Activated CD8-positive, alpha-beta memory T cell treated with anti-CD3 and anti-CD28 coated beads for 24 hours (primary cell): ENCODE data around the gene SHISA6.

Source experiments
- DNase-seq: peaks from one replicate; pipeline ENCODE4 v3.0.0-alpha.2; 2020

The SHISA6 gene

GRCh38 chr17:11363565-11364117 lies 122.6 kb downstream of the SHISA6 start:
- DNase-seq: no peak

DNA sequence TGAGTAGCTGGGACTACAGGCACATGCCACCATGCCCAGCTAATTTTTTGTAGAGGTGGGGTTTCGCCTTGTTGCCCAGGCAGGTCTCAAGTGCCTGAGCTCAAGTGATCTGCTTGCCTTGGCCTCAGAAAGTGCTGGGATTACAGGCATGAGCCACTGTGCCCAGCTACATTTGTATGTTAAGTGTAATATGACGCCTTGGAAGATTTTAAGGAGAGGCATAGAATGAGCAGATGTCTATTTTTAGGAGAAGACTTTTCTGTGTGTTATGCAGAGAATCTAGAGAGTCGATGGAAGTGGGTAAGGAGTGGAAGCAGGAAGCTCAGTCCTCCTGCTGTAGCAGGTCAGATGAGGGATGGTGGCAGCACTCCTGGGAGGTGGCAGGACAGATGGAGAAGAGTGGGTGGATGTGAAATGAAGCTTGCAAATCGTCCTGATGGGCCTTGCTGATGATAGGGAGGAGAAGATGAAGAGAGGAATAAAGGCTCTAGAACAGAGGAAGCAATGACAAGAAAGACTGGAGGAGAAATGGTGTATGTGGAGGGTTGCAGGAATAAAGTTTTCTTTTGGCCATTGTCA lies 125.3 kb downstream of the SHISA6 start:
- no peak for DNase-seq

DNA sequence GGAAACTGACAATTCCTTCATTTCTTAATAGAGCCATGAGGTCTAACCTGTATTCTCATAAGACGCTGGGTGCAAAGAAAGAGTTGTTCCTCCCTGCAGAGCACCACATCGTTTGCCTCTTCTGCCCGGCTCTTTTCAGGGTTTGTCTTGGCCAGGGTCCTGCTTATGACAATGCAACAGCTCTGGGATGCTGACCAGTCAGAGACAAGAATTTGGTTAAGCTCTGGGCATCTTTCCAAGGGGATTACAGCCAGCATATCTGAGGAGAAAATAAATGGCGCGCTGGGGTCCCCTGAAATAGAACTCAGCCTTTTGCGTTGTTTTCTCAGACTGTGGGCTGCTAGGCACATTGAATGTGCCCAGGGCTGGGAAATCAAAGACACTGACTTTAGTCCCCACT lies 128.6 kb downstream of the SHISA6 start:
- DNase-seq: no peak

DNA sequence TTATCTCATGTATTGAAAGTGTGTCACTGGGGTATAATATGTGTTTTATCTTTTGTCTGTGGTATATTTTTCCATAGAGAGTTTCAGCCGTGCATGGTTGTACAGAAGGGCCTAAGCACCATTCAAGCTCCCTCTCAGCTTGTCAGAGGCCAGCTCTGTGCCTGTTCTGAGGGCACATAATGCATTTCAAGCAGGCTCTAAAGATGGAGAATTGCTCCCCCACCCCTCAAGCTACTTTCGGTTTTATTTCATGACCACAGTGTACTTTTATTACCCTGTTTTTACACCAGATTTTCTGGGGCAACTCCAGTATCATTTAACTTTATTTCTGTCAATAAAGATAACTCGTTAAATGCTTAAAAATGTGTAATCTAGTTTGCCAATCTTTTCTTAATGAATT lies 131.7 kb downstream of the SHISA6 start:
- no peak for DNase-seq

GRCh38 chr17:11378506-11378905 lies 137.5 kb downstream of the SHISA6 start:
- no peak for DNase-seq

GRCh38 chr17:11380761-11381160 lies 139.7 kb downstream of the SHISA6 start:
- no peak for DNase-seq

DNA sequence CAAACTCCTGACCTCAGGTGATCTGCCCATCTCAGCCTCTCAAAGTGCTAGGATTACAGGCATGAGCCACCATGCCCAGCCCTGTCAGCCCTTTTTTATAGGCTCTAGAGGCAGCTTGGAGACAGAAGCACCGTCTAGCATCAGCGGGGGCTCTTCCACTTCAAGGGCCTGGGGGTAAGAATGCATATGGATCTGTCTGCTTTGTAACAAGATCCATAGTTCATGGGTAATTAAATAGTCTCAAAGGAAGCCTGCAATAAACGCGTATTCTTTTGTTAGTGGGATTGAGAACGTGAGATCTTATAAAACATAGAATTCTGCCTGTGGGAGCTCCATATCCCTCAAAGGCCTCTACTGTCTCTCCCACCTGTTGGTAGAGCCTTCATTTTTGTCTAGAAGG lies 142.1 kb downstream of the SHISA6 start:
- DNase-seq: no peak

DNA sequence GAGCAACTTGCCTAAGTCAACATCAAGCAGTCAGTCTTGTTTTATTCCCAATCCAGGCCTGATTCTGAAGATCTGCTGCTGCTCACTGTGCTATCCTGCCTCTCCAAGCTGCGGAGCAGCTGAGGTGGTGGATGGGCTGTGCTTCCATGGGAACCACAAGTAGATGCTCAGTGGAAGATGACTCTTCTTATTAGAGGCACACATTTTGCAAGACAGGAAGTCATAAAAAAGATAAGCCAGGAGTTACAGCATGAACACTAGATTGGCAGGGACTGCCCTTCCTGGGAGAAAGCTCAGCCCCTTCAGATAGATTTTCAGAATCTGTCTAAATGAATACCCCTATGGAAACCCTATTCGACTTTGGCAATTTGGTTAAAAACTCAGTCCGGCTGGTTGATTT lies 143.1 kb downstream of the SHISA6 start:
- no peak for DNase-seq

- DNase-seq: no peak
Measured at GRCh38 chr17:11387610-11388009, 146.6 kb downstream of the SHISA6 start.

- no peak for DNase-seq
Measured at GRCh38 chr17:11388054-11388453, 147.0 kb downstream of the SHISA6 start.

- no peak for DNase-seq
Measured at GRCh38 chr17:11389583-11389982, 148.6 kb downstream of the SHISA6 start.

DNA sequence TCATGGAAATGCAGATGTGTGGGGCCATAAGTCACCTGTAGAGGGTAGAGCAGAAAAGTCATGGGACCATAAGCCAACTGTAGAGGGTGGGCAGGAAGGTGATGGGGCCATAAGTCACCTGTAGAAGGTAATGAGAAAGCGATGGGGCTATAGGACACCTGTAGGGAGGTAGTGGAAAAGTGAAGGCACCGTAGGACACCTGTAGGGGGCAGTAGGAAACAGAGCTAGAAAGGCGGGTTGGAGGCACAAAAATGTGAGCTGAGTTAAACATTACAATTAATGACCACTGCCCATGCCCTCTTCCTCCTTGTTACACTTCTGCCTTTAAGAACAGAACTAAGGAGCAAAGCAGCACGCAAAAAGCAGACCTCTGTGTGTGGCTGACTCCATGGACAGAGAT lies 150.1 kb downstream of the SHISA6 start:
- no peak for DNase-seq

- DNase-seq: no peak
Measured at GRCh38 chr17:11404431-11405276, 163.6 kb downstream of the SHISA6 start.

GRCh38 chr17:11406716-11407115 lies 165.7 kb downstream of the SHISA6 start:
- DNase-seq: no peak

- DNase-seq: no peak
Measured at GRCh38 chr17:11412654-11413053, 171.6 kb downstream of the SHISA6 start.

DNA sequence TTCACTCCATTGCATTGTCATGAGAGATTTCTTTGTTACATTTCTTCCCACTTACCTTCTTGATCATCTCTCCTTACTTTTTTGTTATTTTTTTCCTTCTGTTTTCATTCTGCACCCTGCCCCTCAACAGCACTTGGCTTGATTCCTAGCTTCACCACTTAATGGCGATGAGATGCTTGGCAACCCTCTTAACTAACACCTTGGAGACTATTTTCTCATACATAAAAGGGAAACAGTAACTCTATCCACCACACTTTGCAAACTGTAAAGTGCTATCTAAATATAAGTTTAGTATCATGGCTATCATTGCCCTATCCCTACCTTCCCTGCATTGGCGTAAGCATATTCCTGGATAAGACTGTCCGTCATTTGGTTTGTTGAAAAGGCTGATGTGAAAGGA lies 177.3 kb downstream of the SHISA6 start:
- no peak for DNase-seq

DNA sequence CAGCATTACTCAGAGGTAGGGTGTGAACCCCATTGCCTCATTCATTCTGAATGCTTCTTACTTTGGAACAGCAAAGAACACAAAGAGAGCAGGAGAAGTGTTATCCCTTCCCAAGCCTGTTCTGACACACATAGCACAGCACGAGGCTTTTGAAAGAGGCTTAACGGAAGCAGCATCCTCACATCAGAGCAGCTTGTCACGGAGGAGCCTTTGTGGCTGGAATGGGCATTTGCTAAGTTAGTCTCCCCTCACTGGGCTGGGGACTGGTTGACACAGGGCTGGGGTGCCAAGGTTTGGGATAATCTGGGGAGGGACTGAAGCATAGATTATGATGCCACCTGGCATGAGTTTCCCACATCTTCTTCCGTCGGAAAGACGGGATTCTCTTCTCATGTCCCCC lies 189.7 kb downstream of the SHISA6 start:
- DNase-seq: no peak

GRCh38 chr17:11438673-11439072 lies 197.7 kb downstream of the SHISA6 start:
- no peak for DNase-seq

DNA sequence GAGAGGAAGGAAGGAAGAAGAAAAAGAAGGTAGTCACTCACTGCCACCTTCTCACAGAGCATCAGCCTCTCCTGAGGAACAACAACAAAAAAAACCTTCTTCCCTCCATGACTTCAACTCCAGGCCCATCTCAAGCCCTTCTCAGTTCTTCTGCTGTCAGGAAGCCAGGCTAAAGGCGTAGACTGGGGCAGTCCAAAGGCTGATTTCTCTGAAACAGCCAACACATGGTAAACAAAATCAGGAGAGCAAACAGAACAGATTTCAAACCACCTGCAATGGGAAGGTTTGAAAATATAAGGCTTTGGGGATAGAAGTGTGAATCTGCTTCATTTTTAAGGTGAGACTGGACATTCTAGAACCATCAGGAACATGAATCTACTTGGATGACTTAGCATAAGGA lies 200.0 kb downstream of the SHISA6 start:
- no peak for DNase-seq

- no peak for DNase-seq
Measured at GRCh38 chr17:11446316-11446715, 205.3 kb downstream of the SHISA6 start.

GRCh38 chr17:11454096-11454495 lies 213.1 kb downstream of the SHISA6 start:
- no peak for DNase-seq

GRCh38 chr17:11458279-11458678 lies 217.3 kb downstream of the SHISA6 start:
- DNase-seq: no peak

- no peak for DNase-seq
Measured at GRCh38 chr17:11459861-11460331, 218.9 kb downstream of the SHISA6 start.

- no peak for DNase-seq
Measured at GRCh38 chr17:11461993-11462548, 221.1 kb downstream of the SHISA6 start.
